ENCODE data around the gene GOT2. TPM values are rescaled to one million over a fixed set of nuclear protein-coding genes. Genes with fewer than 3 reads are reported as not detected.
"Not testable (repeated sequence)": the region's sequence is repeated elsewhere in the genome, so short reads cannot be mapped to it uniquely, and the experiment has no call there.

The GOT2 gene
- total RNA-seq, 2 donors from 2014 or later = 106 to 128 TPM

GRCh38 chr16:58695368-58695767, 38.7 kb downstream of the GOT2 start:
- peaks cover 8% of the 10 kb centered on the region for H3K27me3 Mint-ChIP-seq (ENCODE audit: insufficient read depth)
- Histone ChIP-seq H3K9ac (ENCODE audit: extremely low read depth, low read length, poor library complexity, severe bottlenecking) (no peak overlapping the region), H3K27ac (ENCODE audit: low read depth, low read length) (no peak overlapping the region), H3K4me1 (ENCODE audit: control insufficient read depth, insufficient read depth, low read length) (no peaks in the 10 kb centered on the region), H3K27me3 (ENCODE audit: control insufficient read depth, insufficient read depth, low read length, poor library complexity, severe bottlenecking) (no peaks in the 10 kb centered on the region), H3K9me3 (ENCODE audit: control insufficient read depth, low read length) (peaks cover 4% of the 10 kb centered on the region), H3K4me3 (ENCODE audit: low read length) (no peak overlapping the region), H3K36me3 (ENCODE audit: control insufficient read depth, insufficient read depth, low read length) (no peaks in the 10 kb centered on the region)
- H3K36me3 Mint-ChIP-seq (ENCODE audit: low read depth) = no peaks in the 10 kb centered on the region
- no peaks in the 10 kb centered on the region for H3K4me1 Mint-ChIP-seq
- DNase-seq = no peak
- WGBS, 2 experiments (ENCODE audit: insufficient coverage in 1 of 2, insufficient read length in 1 of 2) = 79 to 100% methylated on average over 1 of the region's 1 CpG
- peaks cover 27% of the 10 kb centered on the region for H3K9me3 Mint-ChIP-seq
- no peak overlapping the region for H3K4me3 Mint-ChIP-seq
- no peak overlapping the region for H3K27ac Mint-ChIP-seq
- TF ChIP-seq, protein P1, sequence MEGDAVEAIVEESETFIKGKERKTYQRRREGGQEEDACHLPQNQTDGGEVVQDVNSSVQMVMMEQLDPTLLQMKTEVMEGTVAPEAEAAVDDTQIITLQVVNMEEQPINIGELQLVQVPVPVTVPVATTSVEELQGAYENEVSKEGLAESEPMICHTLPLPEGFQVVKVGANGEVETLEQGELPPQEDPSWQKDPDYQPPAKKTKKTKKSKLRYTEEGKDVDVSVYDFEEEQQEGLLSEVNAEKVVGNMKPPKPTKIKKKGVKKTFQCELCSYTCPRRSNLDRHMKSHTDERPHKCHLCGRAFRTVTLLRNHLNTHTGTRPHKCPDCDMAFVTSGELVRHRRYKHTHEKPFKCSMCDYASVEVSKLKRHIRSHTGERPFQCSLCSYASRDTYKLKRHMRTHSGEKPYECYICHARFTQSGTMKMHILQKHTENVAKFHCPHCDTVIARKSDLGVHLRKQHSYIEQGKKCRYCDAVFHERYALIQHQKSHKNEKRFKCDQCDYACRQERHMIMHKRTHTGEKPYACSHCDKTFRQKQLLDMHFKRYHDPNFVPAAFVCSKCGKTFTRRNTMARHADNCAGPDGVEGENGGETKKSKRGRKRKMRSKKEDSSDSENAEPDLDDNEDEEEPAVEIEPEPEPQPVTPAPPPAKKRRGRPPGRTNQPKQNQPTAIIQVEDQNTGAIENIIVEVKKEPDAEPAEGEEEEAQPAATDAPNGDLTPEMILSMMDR (conservative IDR thresholded peaks at IDR 0.05) = no peak

DNA sequence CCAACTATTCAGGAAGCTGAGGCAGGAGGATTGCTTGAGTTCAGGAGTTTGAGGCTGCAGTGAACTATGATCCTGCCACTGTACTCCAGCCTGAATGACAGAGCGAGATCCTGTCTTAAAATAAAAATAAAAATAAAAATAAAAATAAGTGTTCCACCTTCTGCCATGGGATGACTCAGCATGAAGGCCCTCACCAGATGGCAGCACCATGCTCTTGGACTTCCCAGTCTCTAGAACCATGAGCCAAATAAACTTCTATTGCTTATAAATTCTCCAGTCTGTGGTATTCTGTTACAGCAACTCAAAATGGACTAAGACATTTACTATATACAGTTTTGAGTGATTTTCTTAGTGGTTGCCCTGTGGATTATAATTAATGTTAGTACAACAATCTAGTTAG, 41.7 kb downstream of the GOT2 start:
- H3K4me1 ChIP-seq (ENCODE audit: control insufficient read depth, insufficient read depth, low read length) = no peaks in the 10 kb centered on the region
- peaks cover 17% of the 10 kb centered on the region for H3K27me3 ChIP-seq (ENCODE audit: control insufficient read depth, insufficient read depth, low read length, poor library complexity, severe bottlenecking)
- H3K9me3 Mint-ChIP-seq = peaks cover 27% of the 10 kb centered on the region
- no peak overlapping the region for H3K27ac Mint-ChIP-seq
- no peak overlapping the region for H3K9ac ChIP-seq (ENCODE audit: extremely low read depth, low read length, poor library complexity, severe bottlenecking)
- H3K27ac ChIP-seq (ENCODE audit: low read depth, low read length) = no peak overlapping the region
- H3K36me3 ChIP-seq (ENCODE audit: control insufficient read depth, insufficient read depth, low read length) = no peaks in the 10 kb centered on the region
- no peaks in the 10 kb centered on the region for H3K36me3 Mint-ChIP-seq (ENCODE audit: low read depth)
- H3K9me3 ChIP-seq (ENCODE audit: control insufficient read depth, low read length) = peaks cover 4% of the 10 kb centered on the region
- no peaks in the 10 kb centered on the region for H3K4me1 Mint-ChIP-seq
- WGBS, 2 experiments (ENCODE audit: insufficient coverage in 1 of 2, insufficient read length in 1 of 2) = no CpG with 5 or more reads among the region's 1 CpG
- TF ChIP-seq, protein P1 (conservative IDR thresholded peaks at IDR 0.05) = no peak
- no peak overlapping the region for H3K4me3 ChIP-seq (ENCODE audit: low read length)
- H3K4me3 Mint-ChIP-seq = no peak overlapping the region
- peaks cover 30% of the 10 kb centered on the region for H3K27me3 Mint-ChIP-seq (ENCODE audit: insufficient read depth)
- no peak for DNase-seq

DNA sequence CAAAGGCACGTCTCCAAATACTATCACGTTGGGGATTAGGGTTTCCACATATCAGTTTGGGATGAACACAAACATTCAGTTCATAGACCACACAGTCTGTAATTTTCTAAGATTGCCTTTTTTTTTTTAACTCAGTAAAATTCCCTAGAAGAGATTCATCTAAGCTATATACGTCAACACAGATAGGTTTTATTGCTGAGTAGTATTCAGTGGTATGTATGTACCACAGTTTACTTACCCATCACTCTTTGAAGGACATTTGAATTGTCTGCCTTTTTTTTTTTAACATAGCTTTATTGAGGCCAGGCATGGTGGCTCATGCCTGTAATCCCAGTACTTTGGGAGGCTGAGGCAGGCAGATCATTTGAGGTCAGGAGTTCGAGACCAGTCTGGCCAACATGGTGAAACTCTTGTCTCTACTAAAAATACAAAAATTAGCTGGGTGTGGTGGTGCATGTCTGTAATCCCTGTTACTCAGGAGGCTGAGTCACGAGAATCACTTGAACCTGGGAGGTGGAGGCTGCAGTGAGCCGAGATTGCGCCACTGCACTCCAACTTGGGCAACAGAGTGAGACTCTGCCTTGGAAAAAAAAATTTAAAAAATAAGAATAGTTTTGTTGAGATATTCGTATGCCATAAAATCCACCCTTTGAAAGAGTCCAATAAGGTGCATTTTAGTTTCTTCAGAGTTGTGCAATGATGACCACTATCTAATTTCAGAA, 47.0 kb downstream of the GOT2 start:
- H3K27ac ChIP-seq (ENCODE audit: low read depth, low read length); H3K27ac Mint-ChIP-seq; H3K9me3 ChIP-seq (ENCODE audit: control insufficient read depth, low read length); H3K36me3 Mint-ChIP-seq (ENCODE audit: low read depth); H3K36me3 ChIP-seq (ENCODE audit: control insufficient read depth, insufficient read depth, low read length); DNase-seq; H3K4me3 ChIP-seq (ENCODE audit: low read length); H3K4me1 ChIP-seq (ENCODE audit: control insufficient read depth, insufficient read depth, low read length); H3K4me3 Mint-ChIP-seq; H3K9ac ChIP-seq (ENCODE audit: extremely low read depth, low read length, poor library complexity, severe bottlenecking): not testable (repeated sequence)
- Mint-ChIP-seq H3K9me3 (peaks cover 10% of the 10 kb centered on the region), H3K27me3 (ENCODE audit: insufficient read depth) (peaks cover 26% of the 10 kb centered on the region), H3K4me1 (peaks cover 11% of the 10 kb centered on the region)
- peaks cover 17% of the 10 kb centered on the region for H3K27me3 ChIP-seq (ENCODE audit: control insufficient read depth, insufficient read depth, low read length, poor library complexity, severe bottlenecking)
- 89 to 91% methylated on average over 6 to 7 of the region's 8 CpGs for WGBS, 2 experiments (ENCODE audit: insufficient coverage in 1 of 2, insufficient read length in 1 of 2)
